OCI-LY1 (cell line): ENCODE measurements around the gene SPIB.

Experiments
- H2AFZ ChIP-seq: fragments of 200-600 bp; sonication (generic), shearing (Covaris generic); 2 replicates; pipeline ENCODE4 v1.6.0; 2014; ENCODE audit warnings: antibody characterized with exemption, mild to moderate bottlenecking, low read length
- H3F3A ChIP-seq: fragments of 200-600 bp; sonication (generic), shearing (Covaris generic); 2 replicates; pipeline ENCODE4 v1.6.0; 2014; ENCODE audit warnings: mild to moderate bottlenecking, antibody characterized with exemption, low read length, moderate library complexity; ENCODE audit not compliant: insufficient read depth
- H3K27ac ChIP-seq: fragments of 200-600 bp; sonication (generic); 2 replicates; pipeline ENCODE4 v1.5.1; 2014; ENCODE audit warnings: low read length, mixed run types, mild to moderate bottlenecking, low read depth; ENCODE audit not compliant: poor library complexity, severe bottlenecking
- H3K27me3 ChIP-seq: fragments of 200-600 bp; sonication (generic); 2 replicates; pipeline ENCODE4 v1.6.0; 2014; ENCODE audit warnings: antibody characterized with exemption, mild to moderate bottlenecking, low read length, moderate library complexity; ENCODE audit not compliant: insufficient read depth
- H3K36me3 ChIP-seq: fragments of 200-600 bp; sonication (generic); 2 replicates; pipeline ENCODE4 v1.6.1; 2014; ENCODE audit warnings: mild to moderate bottlenecking, antibody characterized with exemption, low read length, moderate library complexity, mixed read lengths; ENCODE audit not compliant: insufficient read depth
- H3K4me1 ChIP-seq: fragments of 200-600 bp; sonication (generic); 2 replicates; pipeline ENCODE4 v1.5.1; 2014; ENCODE audit warnings: mild to moderate bottlenecking, low read length, moderate library complexity; ENCODE audit not compliant: insufficient read depth, severe bottlenecking
- H3K4me2 ChIP-seq: fragments of 200-600 bp; sonication (generic), shearing (Covaris generic); 2 replicates; pipeline ENCODE4 v1.6.1; 2014; ENCODE audit warnings: low read length
- H3K4me3 ChIP-seq: fragments of 200-600 bp; sonication (generic); 2 replicates; pipeline ENCODE4 v1.5.1; 2014; ENCODE audit warnings: low read length, low read depth, mild to moderate bottlenecking, mixed read lengths; ENCODE audit not compliant: poor library complexity, severe bottlenecking
- H3K79me2 ChIP-seq: fragments of 200-600 bp; shearing (Covaris generic); 2 replicates; pipeline ENCODE4 v1.6.1; 2016; ENCODE audit warnings: mixed run types, low read length, mixed read lengths; ENCODE audit not compliant: insufficient read depth
- H3K9ac ChIP-seq: fragments of 200-600 bp; sonication (generic), shearing (Covaris generic); 2 replicates; pipeline ENCODE4 v1.6.1; 2014; ENCODE audit warnings: mild to moderate bottlenecking, low read length, mixed read lengths
- H3K9me2 ChIP-seq: fragments of 200-600 bp; sonication (generic), shearing (Covaris generic); 2 replicates; pipeline ENCODE4 v1.6.1; 2014; ENCODE audit warnings: low read depth, mild to moderate bottlenecking, low read length, mixed read lengths
- H3K9me3 ChIP-seq: fragments of 200-600 bp; shearing (Covaris generic); 2 replicates; pipeline ENCODE4 v1.6.1; 2014; ENCODE audit warnings: low read length, mixed read lengths
- H4K20me1 ChIP-seq: fragments of 200-600 bp; sonication (generic), shearing (Covaris generic); 2 replicates; pipeline ENCODE4 v1.6.0; 2016; ENCODE audit warnings: mild to moderate bottlenecking, low read length; ENCODE audit not compliant: insufficient read depth
- CTCF ChIP-seq: fragments of 200-600 bp; sonication (generic), shearing (Covaris generic); IDR thresholded peaks from 2 replicates; pipeline ENCODE4 v1.5.1; 2017; ENCODE audit warnings: mild to moderate bottlenecking, antibody characterized with exemption, low read length, moderate library complexity, mixed read lengths
- EZH2 ChIP-seq: fragments of 200-600 bp; sonication (generic), shearing (Covaris generic); IDR thresholded peaks from 2 replicates; pipeline ENCODE4 v1.8.0; 2017; ENCODE audit warnings: borderline replicate concordance, mixed run types, mild to moderate bottlenecking, antibody characterized with exemption, low read length, moderate library complexity, mixed read lengths

Gene SPIB

GRCh38 chr19:50450369-50451222, 31.9 kb downstream of the SPIB start:
- Histone ChIP-seq H3K9me2 (no peaks in the 10 kb centered on the region), H3K27me3 (no peaks in the 10 kb centered on the region), H3K9me3 (no peaks in the 10 kb centered on the region), H3K27ac (no peak overlapping the region), H3K79me2 (no peaks in the 10 kb centered on the region), H3K36me3 (no peaks in the 10 kb centered on the region), H2AFZ (no peak overlapping the region), H3K4me3 (no peak overlapping the region), H3K4me1 (no peaks in the 10 kb centered on the region), H3F3A (no peaks in the 10 kb centered on the region), H3K9ac (no peak overlapping the region), H4K20me1 (no peaks in the 10 kb centered on the region), H3K4me2 (no peak overlapping the region)
- no peak for TF ChIP-seq EZH2
- TF ChIP-seq CTCF, result no peak

- Histone ChIP-seq H3K27ac (no peak overlapping the region), H3K4me3 (no peak overlapping the region), H3K79me2 (no peaks in the 10 kb centered on the region), H3K27me3 (no peaks in the 10 kb centered on the region), H3K4me2 (no peak overlapping the region), H3K9me3 (no peaks in the 10 kb centered on the region), H3F3A (no peaks in the 10 kb centered on the region), H4K20me1 (no peaks in the 10 kb centered on the region), H3K36me3 (no peaks in the 10 kb centered on the region), H2AFZ (no peak overlapping the region), H3K9me2 (no peaks in the 10 kb centered on the region), H3K4me1 (no peaks in the 10 kb centered on the region), H3K9ac (no peak overlapping the region)
- TF ChIP-seq EZH2, result no peak
- no peak for TF ChIP-seq CTCF
Observed at GRCh38 chr19:50451223-50451534, 32.4 kb downstream of the SPIB start.

- H3K4me3 ChIP-seq, result no peak overlapping the region
- H4K20me1 ChIP-seq, result no peaks in the 10 kb centered on the region
- H2AFZ ChIP-seq, result no peak overlapping the region
Observed at GRCh38 chr19:50453243-50453642, 34.5 kb downstream of the SPIB start.

More at GRCh38 chr19:50453243-50453642, 34.5 kb downstream of the SPIB start:
- Histone ChIP-seq H3K9me3 (no peaks in the 10 kb centered on the region), H3K79me2 (no peaks in the 10 kb centered on the region), H3K36me3 (no peaks in the 10 kb centered on the region), H3K27me3 (no peaks in the 10 kb centered on the region; the same call in 1 of the 2 replicates), H3K4me2 (no peak overlapping the region), H3K9ac (no peak overlapping the region), H3K27ac (no peak overlapping the region), H3K4me1 (no peaks in the 10 kb centered on the region), H3K9me2 (no peaks in the 10 kb centered on the region), H3F3A (no peaks in the 10 kb centered on the region)
- TF ChIP-seq CTCF (no peak), EZH2 (no peak)
